Gastroesophageal sphincter (tissue), 4 donors: ENCODE results near the gene WNT11. TPM values are rescaled to one million over a fixed set of nuclear protein-coding genes. Genes with fewer than 3 reads are reported as not detected.

ENCODE experiments used
- ATAC-seq: fragments of 150-250 bp; one replicate; pipeline ENCODE4 v1.9.1; 2016; ENCODE audit warnings: mild to moderate bottlenecking, moderate library complexity
- H3K27ac ChIP-seq, 4 donors: fragments of 200-600 bp; sonication (generic) in 3 of 4; 1 replicate in 3 of 4; 2 replicates in 1 of 4; pipeline ENCODE4 v1.5.1; 2016 to 2019
- H3K27me3 ChIP-seq: fragments of 200-600 bp; sonication (generic); one replicate; pipeline ENCODE4 v1.5.1; 2019
- H3K36me3 ChIP-seq, 2 donors: fragments of 200-600 bp; sonication (generic); one replicate each; pipeline ENCODE4 v1.5.1; 2019; ENCODE audit warnings: control low read depth in 1 of 2
- H3K4me1 ChIP-seq, 3 donors: fragments of 200-600 bp; sonication (generic); 1 replicate in 2 of 3; 2 replicates in 1 of 3; pipeline ENCODE4 v1.5.1; 2016 to 2019; ENCODE audit warnings: control low read depth in 2 of 3
- H3K4me3 ChIP-seq, 2 donors: fragments of 200-600 bp; sonication (generic); one replicate each; pipeline ENCODE4 v1.5.1; 2019; ENCODE audit warnings: mild to moderate bottlenecking in 1 of 2, moderate library complexity in 1 of 2
- H3K9me3 ChIP-seq, 3 donors: fragments of 200-600 bp; sonication (generic); one replicate each; pipeline ENCODE4 v1.5.1; 2017 to 2019; ENCODE audit warnings: control low read depth in 2 of 3
- EP300 ChIP-seq: sonication (generic); formaldehyde crosslinking; IDR thresholded peaks from one replicate; pipeline ENCODE4 v1.6.1; 2017; ENCODE audit warnings: antibody characterized with exemption, mild to moderate bottlenecking
- POLR2A ChIP-seq, 2 donors: fragments of 450-650 bp; IDR thresholded peaks; one replicate each; pipeline ENCODE4 v1.6.1; 2017; ENCODE audit warnings: antibody characterized with exemption in 2 of 2, mild to moderate bottlenecking in 2 of 2, moderate library complexity in 1 of 2
- POLR2AphosphoS5 ChIP-seq: sonication (generic); formaldehyde crosslinking; IDR thresholded peaks from one replicate; pipeline ENCODE4 v1.6.1; 2017; ENCODE audit warnings: antibody characterized with exemption
- WGBS, 2 donors: methylation state at CpG; one replicate each; pipeline ENCODE4 v1.1.5; 2018; ENCODE audit warnings: low coverage in 1 of 2; 5-methylcytosine and 5-hydroxymethylcytosine counted together
- total RNA-seq, 4 donors: library from RNA; depleted of rRNA; stranded (reverse); fragments of >200 nt; gene quantifications; one replicate each; pipeline ENCODE4 v1.1.0, GENCODE V29; 2016
- TF ChIP-seq, protein P1 (sequence below), 4 experiments: fragments of 200-600 bp in 2 of 4; fragments of 450-650 bp in 2 of 4; sonication (generic) in 1 of 4; IDR thresholded peaks; one replicate each; pipeline ENCODE4 v1.5.1; 2017 to 2019; ENCODE audit warnings: antibody characterized with exemption in 4 of 4, mild to moderate bottlenecking in 2 of 4, moderate library complexity in 2 of 4

WNT11 gene
- total RNA-seq, 4 donors from 2014 or later, result 2.5 to 17.1 (median 5.4) TPM

DNA sequence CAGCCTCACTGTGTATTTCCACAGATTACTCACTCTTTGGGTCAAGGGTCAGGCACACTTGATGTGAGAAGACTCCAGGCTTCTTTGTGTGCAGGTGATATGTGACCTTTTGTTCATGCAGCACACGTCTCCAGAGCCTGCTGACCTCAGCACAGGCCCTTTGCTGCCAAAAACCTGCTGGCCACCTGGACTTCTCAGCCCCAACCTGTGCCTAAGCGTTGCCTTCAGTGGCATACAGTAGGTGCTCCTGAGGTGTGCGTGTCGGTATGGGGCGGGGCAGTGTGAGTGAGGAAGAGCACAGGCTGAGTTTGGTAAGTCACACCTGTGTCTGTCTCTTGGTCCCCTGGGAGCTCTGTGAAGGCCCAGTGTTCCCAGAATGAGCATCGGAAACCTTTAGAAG lies 58.1 kb downstream of the WNT11 start:
- ATAC-seq, result no peak
- Histone ChIP-seq H3K4me1 (peaks cover 0 to 12% (median 3%) of the 10 kb centered on the region in 3 donors), H3K4me3 (no peak overlapping the region), H3K36me3 (peaks cover 0 to 5% of the 10 kb centered on the region in 2 donors), H3K27me3 (peaks cover 4% of the 10 kb centered on the region), H3K9me3 (no peaks in the 10 kb centered on the region), H3K27ac (no peak overlapping the region)
- 60 to 100% methylated on average over 1 of the region's 6 CpGs for WGBS, 2 donors
- TF ChIP-seq POLR2A (IDR thresholded peaks at IDR 0.05) (no peak), EP300 (no peak), POLR2AphosphoS5 (no peak)
- TF ChIP-seq, protein P1, sequence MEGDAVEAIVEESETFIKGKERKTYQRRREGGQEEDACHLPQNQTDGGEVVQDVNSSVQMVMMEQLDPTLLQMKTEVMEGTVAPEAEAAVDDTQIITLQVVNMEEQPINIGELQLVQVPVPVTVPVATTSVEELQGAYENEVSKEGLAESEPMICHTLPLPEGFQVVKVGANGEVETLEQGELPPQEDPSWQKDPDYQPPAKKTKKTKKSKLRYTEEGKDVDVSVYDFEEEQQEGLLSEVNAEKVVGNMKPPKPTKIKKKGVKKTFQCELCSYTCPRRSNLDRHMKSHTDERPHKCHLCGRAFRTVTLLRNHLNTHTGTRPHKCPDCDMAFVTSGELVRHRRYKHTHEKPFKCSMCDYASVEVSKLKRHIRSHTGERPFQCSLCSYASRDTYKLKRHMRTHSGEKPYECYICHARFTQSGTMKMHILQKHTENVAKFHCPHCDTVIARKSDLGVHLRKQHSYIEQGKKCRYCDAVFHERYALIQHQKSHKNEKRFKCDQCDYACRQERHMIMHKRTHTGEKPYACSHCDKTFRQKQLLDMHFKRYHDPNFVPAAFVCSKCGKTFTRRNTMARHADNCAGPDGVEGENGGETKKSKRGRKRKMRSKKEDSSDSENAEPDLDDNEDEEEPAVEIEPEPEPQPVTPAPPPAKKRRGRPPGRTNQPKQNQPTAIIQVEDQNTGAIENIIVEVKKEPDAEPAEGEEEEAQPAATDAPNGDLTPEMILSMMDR (IDR thresholded peaks at IDR 0.05), result no peak

DNA sequence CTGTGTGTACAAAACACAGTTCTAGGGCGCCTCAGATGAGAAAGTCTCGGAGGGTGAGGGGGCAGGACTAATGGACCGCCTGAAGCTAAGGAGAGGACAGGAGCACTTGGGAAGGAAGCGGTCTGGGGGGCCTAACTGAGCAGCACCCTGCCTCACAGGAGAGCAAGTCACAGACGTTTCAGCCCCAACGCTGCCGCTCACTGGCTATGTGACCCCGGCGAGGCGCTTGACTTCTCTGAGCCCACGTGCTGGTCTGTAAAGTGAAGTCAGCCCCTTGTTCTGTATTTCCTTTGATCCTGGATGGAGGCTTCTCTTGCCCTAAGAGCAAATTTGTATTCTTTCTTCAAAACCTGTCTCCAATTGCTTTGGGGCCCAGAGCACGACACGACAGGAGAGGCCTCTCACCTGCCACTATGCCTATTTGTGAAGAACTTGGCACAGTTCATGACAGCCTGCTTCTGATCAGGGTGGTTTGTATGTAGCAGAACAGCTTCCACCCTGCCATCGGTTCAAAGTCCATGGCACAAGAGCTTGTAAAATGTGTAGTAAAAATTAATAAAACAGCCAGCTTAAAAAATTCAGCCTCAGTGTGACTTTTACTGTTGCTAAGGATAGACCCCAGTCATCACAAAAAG lies 59.1 kb downstream of the WNT11 start:
- ATAC-seq, result no peak
- Histone ChIP-seq H3K9me3 (no peaks in the 10 kb centered on the region), H3K27me3 (no peaks in the 10 kb centered on the region), H3K27ac (no peak overlapping the region), H3K4me3 (no peak overlapping the region), H3K36me3 (peaks cover 0 to 15% of the 10 kb centered on the region in 2 donors), H3K4me1 (peaks cover 0 to 5% (median 3%) of the 10 kb centered on the region in 3 donors)
- 84 to 90% methylated on average over 3 to 8 of the region's 14 CpGs for WGBS, 2 donors
- no peak for TF ChIP-seq POLR2AphosphoS5
- no peak for TF ChIP-seq POLR2A (IDR thresholded peaks at IDR 0.05)
- TF ChIP-seq, protein P1 (IDR thresholded peaks at IDR 0.05), result no peak
- TF ChIP-seq EP300, result no peak

DNA sequence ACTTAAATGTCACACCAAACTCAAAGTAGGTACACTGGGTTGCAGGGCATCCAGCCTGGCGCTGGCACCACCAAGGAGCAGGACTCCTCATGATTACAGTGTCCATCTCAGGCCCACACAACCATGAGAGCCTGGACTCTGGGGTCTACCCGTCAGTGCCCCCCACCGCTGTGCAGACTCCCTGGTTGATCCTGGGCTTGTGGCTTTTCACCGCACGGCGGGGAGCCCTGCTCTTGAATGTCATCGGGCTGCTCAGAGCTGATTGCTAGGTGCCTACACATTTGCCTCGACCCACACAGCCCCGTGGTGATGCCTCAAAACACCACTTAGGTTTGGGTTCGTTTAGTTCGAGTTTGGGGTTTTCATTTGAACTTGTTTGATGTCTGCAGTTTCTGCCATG lies 63.0 kb downstream of the WNT11 start:
- 87% methylated on average over 10 of the region's 11 CpGs; no CpG with 5 or more reads in 1 of the 2 donors for WGBS, 2 donors
- no peak for ATAC-seq
- Histone ChIP-seq H3K27me3 (no peaks in the 10 kb centered on the region), H3K36me3 (peaks cover 0 to 33% of the 10 kb centered on the region in 2 donors), H3K9me3 (no peaks in the 10 kb centered on the region), H3K27ac (no peak overlapping the region), H3K4me1 (no peaks in the 10 kb centered on the region), H3K4me3 (no peak overlapping the region)
- TF ChIP-seq, protein P1 (IDR thresholded peaks at IDR 0.05), result no peak
- TF ChIP-seq EP300, result no peak
- TF ChIP-seq POLR2A (IDR thresholded peaks at IDR 0.05), result no peak
- no peak for TF ChIP-seq POLR2AphosphoS5

DNA sequence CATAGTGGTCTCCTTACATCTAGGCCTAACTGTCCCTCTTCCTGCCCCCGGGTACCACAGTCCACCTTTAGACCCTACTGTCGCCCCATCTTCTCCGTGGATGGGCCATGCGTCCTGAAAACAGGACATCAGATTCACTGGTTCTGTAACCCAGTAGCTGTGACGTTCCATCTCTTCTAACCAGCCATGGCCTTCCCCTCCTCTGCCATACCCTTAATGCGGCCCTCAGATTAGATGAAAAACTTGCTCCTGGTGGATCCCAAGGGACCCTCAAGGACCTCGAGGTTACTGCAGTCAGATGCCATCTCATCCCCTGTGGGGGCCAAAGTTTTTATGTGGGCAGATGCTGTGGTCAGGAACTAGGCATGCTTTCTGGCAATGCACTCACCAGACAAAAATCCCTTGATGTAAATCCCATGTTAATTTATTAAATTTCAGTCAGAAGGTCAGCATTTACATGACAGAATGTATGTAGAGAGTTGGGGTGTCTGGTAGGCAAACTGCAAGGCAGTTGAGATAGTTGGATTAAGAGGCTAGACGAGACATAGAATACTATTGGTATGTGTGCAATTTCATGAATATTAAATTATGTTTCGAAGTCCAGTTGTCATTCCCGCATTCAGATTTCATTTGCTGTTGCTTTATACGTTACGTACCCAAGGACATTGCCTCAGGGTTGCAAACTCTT lies 64.3 kb downstream of the WNT11 start:
- Histone ChIP-seq H3K9me3 (no peaks in the 10 kb centered on the region), H3K4me1 (no peaks in the 10 kb centered on the region), H3K27ac (no peak overlapping the region), H3K36me3 (peaks cover 0 to 39% of the 10 kb centered on the region in 2 donors), H3K27me3 (no peaks in the 10 kb centered on the region), H3K4me3 (no peak overlapping the region)
- no peak for ATAC-seq
- TF ChIP-seq, protein P1 (IDR thresholded peaks at IDR 0.05), result no peak
- no peak for TF ChIP-seq POLR2A (IDR thresholded peaks at IDR 0.05)
- TF ChIP-seq EP300, result no peak
- no peak for TF ChIP-seq POLR2AphosphoS5
- 94 to 98% methylated on average over 10 to 11 of the region's 12 CpGs for WGBS, 2 donors
